Osteocyte (in vitro differentiated cells): ENCODE measurements around the gene C10orf90. TPM values are rescaled to one million over a fixed set of nuclear protein-coding genes. Genes with fewer than 3 reads are reported as not detected.

Experiments
- DNase-seq: peaks from one replicate; pipeline ENCODE4 v3.0.0; 2021; ENCODE audit warnings: mixed read lengths; ENCODE audit not compliant: unreplicated experiment; ENCODE audit errors: extremely low spot score
- H3K27ac Mint-ChIP-seq: one replicate; pipeline ENCODE4 v1.8.0; 2021; ENCODE audit warnings: mild to moderate bottlenecking, mixed read lengths; ENCODE audit not compliant: unreplicated experiment
- H3K27me3 Mint-ChIP-seq: one replicate; pipeline ENCODE4 v1.8.0; 2021; ENCODE audit warnings: mixed read lengths; ENCODE audit not compliant: unreplicated experiment
- H3K36me3 Mint-ChIP-seq: one replicate; pipeline ENCODE4 v1.8.0; 2021; ENCODE audit warnings: mixed read lengths; ENCODE audit not compliant: unreplicated experiment
- H3K4me1 Mint-ChIP-seq: one replicate; pipeline ENCODE4 v1.8.0; 2021; ENCODE audit warnings: mixed read lengths; ENCODE audit not compliant: unreplicated experiment
- H3K4me3 Mint-ChIP-seq: one replicate; pipeline ENCODE4 v1.8.0; 2021; ENCODE audit warnings: mild to moderate bottlenecking, moderate library complexity, mixed read lengths; ENCODE audit not compliant: unreplicated experiment
- H3K9me3 Mint-ChIP-seq: one replicate; pipeline ENCODE4 v1.8.0; 2021; ENCODE audit warnings: mixed read lengths; ENCODE audit not compliant: unreplicated experiment
- total RNA-seq: library from RNA; stranded (reverse); gene quantifications from 2 replicates; pipeline ENCODE4 v1.2.1, GENCODE V29; 2021
- TF ChIP-seq, protein P1 (sequence below): fragments of 200-600 bp; sonication (generic); IDR thresholded peaks from 2 replicates; pipeline ENCODE4 v1.5.0; 2021; ENCODE audit warnings: antibody characterized with exemption, mild to moderate bottlenecking, moderate library complexity

C10orf90 gene
- total RNA-seq, 1 donor from 2014 or later: not detected

DNA sequence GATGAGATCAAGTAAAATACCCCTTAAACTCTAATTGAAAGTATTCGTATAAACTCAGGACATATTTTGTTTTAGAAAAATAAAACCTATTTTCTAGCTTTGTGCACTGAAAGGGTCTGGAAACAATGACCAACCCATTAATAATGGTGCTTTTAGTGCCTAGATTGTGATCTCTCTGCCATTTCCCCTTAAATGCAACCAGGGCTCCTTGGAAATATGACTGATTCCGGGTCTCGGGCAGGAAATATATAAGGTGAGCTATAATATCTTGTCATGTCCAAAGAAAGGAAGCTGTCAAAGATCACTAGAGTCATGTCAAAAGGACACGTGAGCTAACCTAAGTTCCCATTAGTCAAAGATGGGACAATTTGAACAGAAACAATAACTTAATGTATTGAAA, 269.9 kb downstream of the C10orf90 start:
- Mint-ChIP-seq H3K27me3 (no peaks in the 10 kb centered on the region), H3K36me3 (no peaks in the 10 kb centered on the region), H3K9me3 (no peaks in the 10 kb centered on the region), H3K4me1 (peaks cover 28% of the 10 kb centered on the region), H3K27ac (no peak overlapping the region), H3K4me3 (no peak overlapping the region)
- no peak for DNase-seq
- TF ChIP-seq, protein P1, sequence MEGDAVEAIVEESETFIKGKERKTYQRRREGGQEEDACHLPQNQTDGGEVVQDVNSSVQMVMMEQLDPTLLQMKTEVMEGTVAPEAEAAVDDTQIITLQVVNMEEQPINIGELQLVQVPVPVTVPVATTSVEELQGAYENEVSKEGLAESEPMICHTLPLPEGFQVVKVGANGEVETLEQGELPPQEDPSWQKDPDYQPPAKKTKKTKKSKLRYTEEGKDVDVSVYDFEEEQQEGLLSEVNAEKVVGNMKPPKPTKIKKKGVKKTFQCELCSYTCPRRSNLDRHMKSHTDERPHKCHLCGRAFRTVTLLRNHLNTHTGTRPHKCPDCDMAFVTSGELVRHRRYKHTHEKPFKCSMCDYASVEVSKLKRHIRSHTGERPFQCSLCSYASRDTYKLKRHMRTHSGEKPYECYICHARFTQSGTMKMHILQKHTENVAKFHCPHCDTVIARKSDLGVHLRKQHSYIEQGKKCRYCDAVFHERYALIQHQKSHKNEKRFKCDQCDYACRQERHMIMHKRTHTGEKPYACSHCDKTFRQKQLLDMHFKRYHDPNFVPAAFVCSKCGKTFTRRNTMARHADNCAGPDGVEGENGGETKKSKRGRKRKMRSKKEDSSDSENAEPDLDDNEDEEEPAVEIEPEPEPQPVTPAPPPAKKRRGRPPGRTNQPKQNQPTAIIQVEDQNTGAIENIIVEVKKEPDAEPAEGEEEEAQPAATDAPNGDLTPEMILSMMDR: no peak

DNA sequence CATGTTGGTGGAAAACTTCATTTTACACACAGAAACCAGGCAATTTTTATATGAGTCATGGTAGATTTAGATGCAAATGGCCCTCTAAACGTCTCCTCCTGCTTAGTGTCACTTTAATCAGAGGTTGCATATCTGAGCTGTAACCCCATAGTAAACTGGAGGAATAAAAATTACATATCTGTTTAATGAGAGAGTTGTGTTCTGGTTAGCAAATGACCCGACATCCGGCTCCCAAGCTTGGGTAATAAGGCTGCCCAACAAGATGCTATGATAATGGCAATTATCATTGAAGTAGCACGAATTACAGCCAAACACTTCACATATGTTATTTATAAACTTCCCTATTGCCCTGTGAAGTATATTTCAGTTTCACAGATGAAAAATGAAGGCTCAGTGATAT, 271.6 kb downstream of the C10orf90 start:
- DNase-seq: no peak
- no peak overlapping the region for H3K4me3 Mint-ChIP-seq
- H3K36me3 Mint-ChIP-seq: no peaks in the 10 kb centered on the region
- no peaks in the 10 kb centered on the region for H3K9me3 Mint-ChIP-seq
- TF ChIP-seq, protein P1: no peak
- no peaks in the 10 kb centered on the region for H3K27me3 Mint-ChIP-seq
- no peak overlapping the region for H3K27ac Mint-ChIP-seq
- peaks cover 21% of the 10 kb centered on the region for H3K4me1 Mint-ChIP-seq

DNA sequence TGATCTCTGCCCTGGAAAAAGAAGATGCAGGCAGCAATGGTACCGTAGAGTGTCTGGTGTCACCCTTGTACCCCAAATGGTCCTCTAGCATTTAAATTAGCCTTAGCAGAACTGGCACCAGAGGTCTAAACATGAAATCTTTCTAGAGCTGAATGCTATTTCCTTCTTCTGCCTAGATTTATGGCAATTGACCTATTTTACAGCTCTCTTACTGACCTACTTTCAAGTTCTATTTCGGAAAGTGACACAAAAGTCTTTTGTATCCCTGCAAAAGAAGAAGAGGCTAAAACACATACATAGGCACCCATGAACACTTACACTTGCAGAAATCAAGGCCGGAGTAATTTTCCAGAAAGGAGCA, 272.1 kb downstream of the C10orf90 start:
- peak overlapping the region; percentile 67 for H3K27ac Mint-ChIP-seq
- H3K27me3 Mint-ChIP-seq: no peaks in the 10 kb centered on the region
- TF ChIP-seq, protein P1: no peak
- no peaks in the 10 kb centered on the region for H3K36me3 Mint-ChIP-seq
- no peaks in the 10 kb centered on the region for H3K9me3 Mint-ChIP-seq
- no peak for DNase-seq
- peaks cover 21% of the 10 kb centered on the region for H3K4me1 Mint-ChIP-seq
- H3K4me3 Mint-ChIP-seq: no peak overlapping the region

DNA sequence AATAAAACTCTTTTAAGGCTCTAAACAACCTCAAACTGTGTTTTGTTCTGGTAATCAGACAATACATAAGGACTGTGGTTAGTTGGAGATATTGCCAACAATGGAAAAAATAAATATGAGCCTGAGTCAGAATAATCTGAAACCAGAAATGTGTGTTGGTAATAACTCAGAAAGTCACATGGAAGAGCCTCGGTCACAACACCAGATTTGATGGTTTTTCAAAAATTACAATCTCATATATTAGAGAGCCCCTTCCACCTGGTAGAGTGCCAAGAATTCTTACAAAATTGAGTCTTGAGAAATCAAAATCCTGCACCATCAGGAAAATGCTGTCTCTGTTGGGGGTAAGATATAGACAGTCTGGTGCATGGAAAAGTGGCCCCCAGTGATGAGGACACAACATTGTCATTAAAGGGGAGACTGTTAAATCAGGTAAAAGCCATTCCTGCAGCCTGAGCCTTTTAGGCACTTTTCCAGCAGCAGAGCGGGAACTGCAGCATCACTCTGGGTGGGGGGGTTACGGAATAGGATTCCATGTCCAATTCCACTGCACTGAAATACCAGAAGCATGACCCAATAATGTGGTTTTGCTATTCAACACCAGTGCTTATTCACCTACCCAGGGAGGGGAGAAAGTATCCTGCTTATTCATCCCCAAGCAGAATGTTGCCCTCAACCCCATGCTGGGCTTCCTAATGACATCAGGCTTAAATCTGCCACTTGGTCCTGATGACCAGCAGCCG, 272.7 kb downstream of the C10orf90 start:
- TF ChIP-seq, protein P1: no peak
- no peak overlapping the region for H3K4me3 Mint-ChIP-seq
- H3K27ac Mint-ChIP-seq: peak overlapping the region; percentile 81
- H3K9me3 Mint-ChIP-seq: no peaks in the 10 kb centered on the region
- H3K4me1 Mint-ChIP-seq: peaks cover 21% of the 10 kb centered on the region
- H3K27me3 Mint-ChIP-seq: no peaks in the 10 kb centered on the region
- no peaks in the 10 kb centered on the region for H3K36me3 Mint-ChIP-seq
- no peak for DNase-seq

DNA sequence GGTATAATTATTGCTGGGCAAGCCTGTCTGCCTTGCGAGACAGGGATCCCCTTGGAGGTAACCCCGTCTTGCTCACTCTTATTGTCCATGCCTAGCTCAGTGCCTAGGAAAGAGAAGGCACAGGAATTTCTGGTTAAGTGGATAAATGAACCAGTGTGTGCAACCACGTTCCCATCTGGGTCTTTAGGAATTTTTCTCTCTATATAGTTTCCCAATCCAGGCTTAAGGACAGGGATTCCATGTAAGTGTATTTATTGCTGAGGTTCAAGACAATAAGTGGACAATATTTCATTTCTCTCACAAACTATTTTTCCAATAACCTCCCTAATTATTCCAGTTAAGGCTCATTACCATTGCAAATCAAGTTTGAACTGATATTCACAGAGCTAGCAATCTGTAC, 273.3 kb downstream of the C10orf90 start:
- no peak overlapping the region for H3K4me3 Mint-ChIP-seq
- H3K9me3 Mint-ChIP-seq: no peaks in the 10 kb centered on the region
- peaks cover 21% of the 10 kb centered on the region for H3K4me1 Mint-ChIP-seq
- H3K36me3 Mint-ChIP-seq: no peaks in the 10 kb centered on the region
- peak overlapping the region; percentile 81 for H3K27ac Mint-ChIP-seq
- H3K27me3 Mint-ChIP-seq: no peaks in the 10 kb centered on the region
- TF ChIP-seq, protein P1: no peak
- DNase-seq: no peak
